Sigmoid colon (tissue), 7 donors: Measurements from ENCODE around the gene SDC1. TPM values are rescaled to one million over a fixed set of nuclear protein-coding genes. Genes with fewer than 3 reads are reported as not detected.

ENCODE experiments used
- DNase-seq: peaks from one replicate; pipeline ENCODE4 v3.0.0-alpha.2; 2019
- H3K27ac ChIP-seq, 4 donors: fragments of 200-600 bp; sonication (generic); one replicate each; pipeline ENCODE4 v1.5.1; 2016 to 2019; ENCODE audit warnings: mild to moderate bottlenecking in 1 of 4
- H3K27me3 ChIP-seq, 3 donors: fragments of 200-600 bp; sonication (generic); one replicate each; pipeline ENCODE4 v1.5.1; 2019; ENCODE audit warnings: mild to moderate bottlenecking in 1 of 3
- H3K36me3 ChIP-seq, 4 donors: fragments of 200-600 bp; sonication (generic); one replicate each; pipeline ENCODE4 v1.5.1; 2016 to 2019
- H3K4me1 ChIP-seq, 4 donors: fragments of 200-600 bp; sonication (generic); one replicate each; pipeline ENCODE4 v1.5.1; 2017 to 2019
- H3K4me3 ChIP-seq, 4 donors: fragments of 200-600 bp; sonication (generic); one replicate each; pipeline ENCODE4 v1.5.1; 2017 to 2019; ENCODE audit warnings: mild to moderate bottlenecking in 2 of 4, moderate library complexity in 1 of 4
- H3K9me3 ChIP-seq, 4 donors: fragments of 200-600 bp in 3 of 4; sonication (generic) in 3 of 4; one replicate each; pipeline versions ENCODE4 v1.5.1 to v1.6.1; 2013 to 2019
- EP300 ChIP-seq, 4 donors: sonication (generic); formaldehyde crosslinking; IDR thresholded peaks; one replicate each; pipeline ENCODE4 v1.6.1; 2017; ENCODE audit warnings: antibody characterized with exemption in 4 of 4
- POLR2A ChIP-seq, 2 donors: fragments of 450-650 bp; IDR thresholded peaks; one replicate each; pipeline ENCODE4 v1.6.1; 2016; ENCODE audit warnings: antibody characterized with exemption in 2 of 2, mild to moderate bottlenecking in 2 of 2, moderate library complexity in 2 of 2
- POLR2AphosphoS5 ChIP-seq, 4 donors: sonication (generic); formaldehyde crosslinking; IDR thresholded peaks; one replicate each; pipeline ENCODE4 v1.6.1; 2017; ENCODE audit warnings: antibody characterized with exemption in 4 of 4
- WGBS, 2 donors: extraction: QIAGEN DNeasy Blood & Tissue Kit; methylation state at CpG; one replicate each; pipeline ENCODE4 v1.1.7; 2013; 5-methylcytosine and 5-hydroxymethylcytosine counted together
- intact Hi-C: fragments of 100-400 bp; cut with DNase I; formaldehyde crosslinking; loops from one replicate; pipeline ENCODE4 v1.15.1; 2023
- polyA plus RNA-seq, 3 donors: library from polyadenylated mRNA; stranded (reverse); fragments of 200-250 nt; gene quantifications; one replicate each; pipeline ENCODE4 v1.2.3, GENCODE V29; 2013
- total RNA-seq, 4 donors: library from RNA; depleted of rRNA; stranded (reverse); fragments of >200 nt; gene quantifications; one replicate each; pipeline ENCODE4 v1.1.0, GENCODE V29; 2016
- TF ChIP-seq, protein P1 (sequence below), 4 experiments: fragments of 450-650 bp in 3 of 4; fragments of 200-600 bp in 1 of 4; IDR thresholded peaks; one replicate each; pipeline ENCODE4 v1.5.1; 2016 to 2019; ENCODE audit warnings: antibody characterized with exemption in 4 of 4, mild to moderate bottlenecking in 3 of 4, moderate library complexity in 2 of 4
- donor health status: healthy with polysubstance abuse.
- donor health status: Bipolar disorder and iron deficiency.
- donor health status: healthy.

SDC1 gene
- total and polyA plus RNA-seq, 7 donors = 0.33 to 104 (median 8.0) TPM; not detected in 1

DNA sequence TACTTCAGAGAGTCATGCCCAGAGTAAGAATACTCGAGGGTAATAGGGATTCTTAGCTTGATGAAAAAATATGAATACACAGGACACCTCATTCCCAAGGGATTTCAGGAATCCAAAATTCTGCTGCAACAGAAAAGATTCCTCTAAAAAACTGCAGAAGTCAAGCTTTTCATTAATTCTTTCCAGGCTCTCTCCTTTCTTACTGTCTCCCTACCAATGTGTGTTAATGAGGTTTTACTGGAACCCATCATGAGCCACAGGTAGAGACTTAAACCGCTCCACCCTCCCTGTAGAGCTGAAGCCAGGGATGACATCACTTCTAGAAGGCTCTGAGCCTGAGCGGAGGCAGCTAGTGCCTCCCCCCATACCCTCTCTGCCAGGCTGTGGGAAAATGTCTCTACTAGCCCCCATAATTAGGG lies 3.4 kb downstream of the SDC1 start:
- Histone ChIP-seq H3K4me3 (no peak overlapping the region), H3K27ac (no peak overlapping the region), H3K4me1 (peaks cover 0 to 28% (median 23%) of the 10 kb centered on the region in 4 donors), H3K27me3 (no peaks in the 10 kb centered on the region), H3K9me3 (no peaks in the 10 kb centered on the region), H3K36me3 (no peaks in the 10 kb centered on the region)
- no peak for DNase-seq
- TF ChIP-seq EP300 (IDR thresholded peaks at IDR 0.05) = no peak
- intact Hi-C loops = loop anchor here (5.0 kb wide), 1 partner anchor 79 kb away; no protein-coding TSS in a partner anchor
- WGBS, 2 donors = 50 to 80% methylated on average over 3 of the region's 3 CpGs

DNA sequence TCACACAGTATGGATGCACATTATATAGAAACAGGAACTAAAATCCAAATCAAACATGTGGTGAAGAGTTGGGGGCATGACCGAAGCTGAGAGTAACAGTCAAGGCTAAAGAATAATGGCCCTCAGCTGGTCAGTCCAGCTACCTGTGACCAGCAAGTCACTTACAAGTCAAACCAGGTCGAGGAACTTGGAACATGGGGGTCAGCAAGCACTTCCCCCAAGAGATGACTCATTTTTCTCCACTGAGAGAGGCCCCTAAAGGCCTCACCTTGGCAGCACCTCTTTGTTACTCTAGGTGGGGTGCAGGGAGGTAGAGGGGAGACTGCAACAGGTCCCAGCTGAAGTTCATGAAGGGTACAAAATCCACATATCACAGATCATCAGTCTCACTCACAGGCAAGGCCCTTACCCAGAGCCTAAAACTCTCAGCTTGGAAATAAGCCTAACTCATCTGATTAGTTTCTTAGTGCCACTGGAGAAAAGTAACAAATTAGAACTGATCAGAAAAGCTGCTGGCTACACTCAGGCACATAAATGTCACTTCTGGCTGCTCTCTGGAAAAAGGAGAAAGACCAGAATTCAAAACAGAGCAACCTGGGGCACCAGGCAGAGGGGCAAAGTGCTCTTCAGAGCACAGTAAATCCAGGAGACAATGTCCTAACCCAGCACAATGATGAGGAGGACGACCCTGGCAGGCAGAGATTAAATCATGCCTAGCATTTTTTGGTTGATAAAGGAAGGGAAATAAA lies 4.0 kb downstream of the SDC1 start:
- intact Hi-C loops = loop anchor here (5.0 kb wide), 1 partner anchor 79 kb away; no protein-coding TSS in a partner anchor
- Histone ChIP-seq H3K27ac (no peak overlapping the region), H3K4me1 (peaks cover 0 to 28% (median 23%) of the 10 kb centered on the region in 4 donors), H3K27me3 (no peaks in the 10 kb centered on the region), H3K36me3 (no peaks in the 10 kb centered on the region), H3K9me3 (no peaks in the 10 kb centered on the region), H3K4me3 (no peak overlapping the region)
- DNase-seq = no peak
- TF ChIP-seq POLR2A (IDR thresholded peaks at IDR 0.05) (no peak), EP300 (IDR thresholded peaks at IDR 0.05) (no peak), POLR2AphosphoS5 (IDR thresholded peaks at IDR 0.05) (no peak)
- TF ChIP-seq, protein P1, sequence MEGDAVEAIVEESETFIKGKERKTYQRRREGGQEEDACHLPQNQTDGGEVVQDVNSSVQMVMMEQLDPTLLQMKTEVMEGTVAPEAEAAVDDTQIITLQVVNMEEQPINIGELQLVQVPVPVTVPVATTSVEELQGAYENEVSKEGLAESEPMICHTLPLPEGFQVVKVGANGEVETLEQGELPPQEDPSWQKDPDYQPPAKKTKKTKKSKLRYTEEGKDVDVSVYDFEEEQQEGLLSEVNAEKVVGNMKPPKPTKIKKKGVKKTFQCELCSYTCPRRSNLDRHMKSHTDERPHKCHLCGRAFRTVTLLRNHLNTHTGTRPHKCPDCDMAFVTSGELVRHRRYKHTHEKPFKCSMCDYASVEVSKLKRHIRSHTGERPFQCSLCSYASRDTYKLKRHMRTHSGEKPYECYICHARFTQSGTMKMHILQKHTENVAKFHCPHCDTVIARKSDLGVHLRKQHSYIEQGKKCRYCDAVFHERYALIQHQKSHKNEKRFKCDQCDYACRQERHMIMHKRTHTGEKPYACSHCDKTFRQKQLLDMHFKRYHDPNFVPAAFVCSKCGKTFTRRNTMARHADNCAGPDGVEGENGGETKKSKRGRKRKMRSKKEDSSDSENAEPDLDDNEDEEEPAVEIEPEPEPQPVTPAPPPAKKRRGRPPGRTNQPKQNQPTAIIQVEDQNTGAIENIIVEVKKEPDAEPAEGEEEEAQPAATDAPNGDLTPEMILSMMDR (IDR thresholded peaks at IDR 0.05) = no peak
- 62 to 79% methylated on average over 3 of the region's 3 CpGs for WGBS, 2 donors

DNA sequence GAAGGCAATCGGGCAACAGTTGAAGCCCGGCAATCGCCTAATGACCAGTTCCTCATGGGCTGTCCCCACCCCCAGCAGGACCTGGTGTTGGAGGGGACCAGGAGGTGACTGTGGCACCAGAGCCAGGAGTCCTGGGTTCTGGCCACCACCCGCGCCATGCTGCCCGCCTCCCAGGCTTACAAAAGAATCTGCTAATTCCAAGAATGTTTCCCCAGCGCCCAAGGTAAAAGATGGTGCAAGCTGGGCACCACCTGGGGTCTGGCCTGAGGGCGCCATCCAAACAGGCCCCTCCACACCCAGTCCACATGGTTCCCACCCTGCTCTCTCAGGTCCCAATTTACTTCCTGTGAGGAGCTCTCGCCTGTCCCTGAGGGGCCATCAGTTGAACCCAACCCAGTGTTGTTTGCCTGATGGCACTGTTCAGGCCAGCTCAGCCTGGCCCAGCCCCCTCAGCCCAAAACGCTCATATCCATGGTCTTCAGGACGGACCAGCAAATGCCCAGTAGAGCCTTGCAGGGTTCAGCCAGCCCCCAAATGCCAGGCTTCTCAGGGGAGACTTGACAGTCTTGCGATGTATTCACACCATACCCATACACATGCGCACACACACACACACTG lies 5.1 kb downstream of the SDC1 start:
- WGBS, 2 donors = 95 to 96% methylated on average over 13 of the region's 13 CpGs
- no peaks in the 10 kb centered on the region for H3K36me3 ChIP-seq
- no peak for DNase-seq
- no peak overlapping the region for H3K27ac ChIP-seq
- H3K4me1 ChIP-seq = peaks cover 0 to 18% (median 13%) of the 10 kb centered on the region in 4 donors
- no peaks in the 10 kb centered on the region for H3K9me3 ChIP-seq
- H3K27me3 ChIP-seq = no peaks in the 10 kb centered on the region
- TF ChIP-seq, protein P1 (IDR thresholded peaks at IDR 0.05) = no peak
- TF ChIP-seq EP300 (IDR thresholded peaks at IDR 0.05) = no peak
- no peak for TF ChIP-seq POLR2AphosphoS5 (IDR thresholded peaks at IDR 0.05)
- TF ChIP-seq POLR2A (IDR thresholded peaks at IDR 0.05) = no peak
- intact Hi-C loops = loop anchor here (5.0 kb wide), 1 partner anchor 78 kb away; no protein-coding TSS in a partner anchor
- no peak overlapping the region for H3K4me3 ChIP-seq

DNA sequence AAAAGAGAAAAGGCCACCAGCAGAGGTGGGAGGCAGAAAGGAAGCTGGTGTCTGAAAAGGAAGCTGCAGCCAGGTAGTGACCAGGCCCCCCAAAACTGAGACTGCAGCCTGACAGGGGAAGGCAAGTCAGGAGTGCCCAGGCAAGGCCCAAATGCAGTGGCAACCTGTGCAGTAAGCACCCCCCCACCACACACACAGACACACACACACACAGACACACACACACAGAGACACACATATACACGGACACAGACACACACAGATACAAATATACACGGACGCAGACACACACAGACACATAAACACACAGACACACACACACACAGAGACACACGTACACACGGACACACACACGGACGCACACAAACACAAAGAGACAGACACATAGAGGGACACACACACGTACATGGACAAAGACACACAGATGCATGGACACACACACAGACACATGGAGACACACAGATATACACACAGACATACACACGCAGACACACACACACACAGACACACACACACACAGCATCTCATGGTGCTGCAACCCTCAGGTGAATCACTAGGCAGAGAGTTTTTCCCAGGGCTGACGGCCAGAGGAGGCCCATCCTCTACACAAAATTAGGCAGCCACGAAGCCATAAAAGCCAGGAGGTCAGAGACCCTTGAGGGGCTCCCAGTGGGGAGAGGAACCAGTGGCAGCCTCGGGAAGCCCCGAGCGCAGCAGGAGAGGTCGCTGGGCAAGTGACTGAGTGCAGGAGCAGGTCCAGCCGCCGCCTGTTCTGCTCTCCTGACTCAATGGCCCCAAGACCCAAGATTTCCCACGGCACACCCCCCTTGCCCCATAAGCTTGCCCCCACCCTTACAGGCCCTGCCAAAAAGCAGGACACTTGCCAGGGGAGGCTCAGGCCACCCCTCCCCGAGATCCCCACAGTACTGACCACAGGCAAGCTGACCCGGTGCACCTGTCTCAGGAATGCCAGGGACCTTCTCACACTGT lies 6.3 kb downstream of the SDC1 start:
- Histone ChIP-seq H3K4me3 (no peak overlapping the region), H3K27me3 (no peaks in the 10 kb centered on the region), H3K4me1 (peaks cover 0 to 9% (median 7%) of the 10 kb centered on the region in 4 donors), H3K36me3 (no peaks in the 10 kb centered on the region), H3K27ac (no peak overlapping the region), H3K9me3 (no peaks in the 10 kb centered on the region)
- WGBS, 2 donors = 86 to 91% methylated on average over 20 of the region's 20 CpGs
- TF ChIP-seq POLR2A (IDR thresholded peaks at IDR 0.05) (no peak), EP300 (IDR thresholded peaks at IDR 0.05) (no peak), POLR2AphosphoS5 (IDR thresholded peaks at IDR 0.05) (no peak)
- TF ChIP-seq, protein P1 (IDR thresholded peaks at IDR 0.05) = no peak
- intact Hi-C loops = no loop called here
- no peak for DNase-seq
